ENCODE results near the gene SHKBP1.
"Not testable (repeated sequence)": the region's sequence is repeated elsewhere in the genome, so short reads cannot be mapped to it uniquely, and the experiment has no call there.

SHKBP1 gene

GRCh38 chr19:40576585-40577451, at the start of gene SHKBP1:
SHKBP1 (plus strand) TSS chr19:40576873; CDS start chr19:40576900, 27 bp downstream.
- DNase-seq: peak; percentile 85 to 92

- DNase-seq: no peak
These were observed 48.6 kb upstream of the SHKBP1 start for GRCh38 chr19:40528078-40528477.

DNA sequence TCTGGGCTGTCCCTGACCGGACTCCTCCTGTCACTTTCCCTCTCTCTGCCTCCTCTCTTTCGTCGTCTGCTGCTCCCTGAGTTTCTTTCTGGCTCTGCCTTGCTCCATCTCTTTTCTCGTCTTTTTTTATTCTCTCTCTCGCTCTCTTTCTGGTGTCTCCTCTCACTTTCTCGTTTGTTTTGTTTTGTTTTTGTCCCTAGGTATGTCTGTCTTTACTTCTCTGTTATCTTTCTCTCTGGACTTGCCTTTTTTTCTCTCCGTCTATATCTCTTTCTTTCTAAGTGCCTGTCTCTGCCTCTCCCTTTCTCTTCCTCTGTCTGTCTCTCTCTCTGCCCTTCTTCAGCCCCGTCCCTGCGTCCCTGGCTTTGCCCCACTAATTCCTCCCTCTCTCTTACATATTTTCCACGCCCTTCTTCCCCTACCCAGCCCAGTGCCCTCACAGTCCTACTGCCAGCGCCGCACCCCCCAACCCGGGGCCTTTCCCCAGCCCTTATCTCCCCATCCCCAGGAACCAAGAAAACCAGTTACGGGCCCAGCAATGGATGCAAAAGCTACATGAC, 48.1 kb upstream of the SHKBP1 start:
- DNase-seq: no peak

DNA sequence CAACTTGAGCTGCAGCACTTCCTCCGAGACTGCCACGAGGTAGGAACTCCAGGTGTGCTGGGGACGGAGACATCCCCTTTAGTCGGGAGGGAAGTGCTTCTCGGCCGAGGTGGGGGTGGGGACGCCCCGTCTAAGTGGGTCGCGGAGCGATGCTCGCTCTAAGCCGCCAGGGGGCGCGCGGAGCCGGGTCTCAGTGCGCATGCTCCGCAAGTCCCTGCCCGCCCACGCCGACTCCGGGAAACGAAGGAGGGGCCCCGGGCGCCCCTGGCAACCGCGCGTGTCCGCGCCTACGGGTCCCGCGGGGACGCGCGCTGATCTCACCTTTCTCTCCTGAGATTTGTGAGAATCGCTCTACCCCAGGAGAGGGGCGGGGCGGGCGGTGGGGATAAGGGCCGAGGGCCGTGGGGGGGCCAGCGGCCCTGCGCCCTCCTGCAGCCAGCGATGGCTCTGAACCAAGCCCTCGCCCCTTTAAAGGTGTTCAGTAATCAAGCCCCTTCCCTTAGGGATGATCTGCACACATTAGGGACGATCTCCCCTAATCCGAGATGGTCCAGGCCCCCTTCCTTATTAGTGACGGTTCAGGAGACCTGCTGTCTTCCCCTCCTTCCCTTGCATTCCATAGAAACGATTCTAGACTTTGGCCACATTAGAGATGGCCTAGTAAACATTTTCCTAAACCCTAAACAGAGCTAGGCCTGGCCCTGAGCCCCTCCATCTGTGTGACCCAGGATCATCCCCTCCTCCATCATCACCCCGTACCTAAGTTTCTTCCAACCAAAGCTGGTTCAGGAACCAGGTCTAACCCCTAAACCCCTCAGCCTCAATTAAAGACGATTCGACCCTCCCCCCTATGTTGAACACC, 47.3 kb upstream of the SHKBP1 start:
- DNase-seq: peak; percentile 55 to 75

DNA sequence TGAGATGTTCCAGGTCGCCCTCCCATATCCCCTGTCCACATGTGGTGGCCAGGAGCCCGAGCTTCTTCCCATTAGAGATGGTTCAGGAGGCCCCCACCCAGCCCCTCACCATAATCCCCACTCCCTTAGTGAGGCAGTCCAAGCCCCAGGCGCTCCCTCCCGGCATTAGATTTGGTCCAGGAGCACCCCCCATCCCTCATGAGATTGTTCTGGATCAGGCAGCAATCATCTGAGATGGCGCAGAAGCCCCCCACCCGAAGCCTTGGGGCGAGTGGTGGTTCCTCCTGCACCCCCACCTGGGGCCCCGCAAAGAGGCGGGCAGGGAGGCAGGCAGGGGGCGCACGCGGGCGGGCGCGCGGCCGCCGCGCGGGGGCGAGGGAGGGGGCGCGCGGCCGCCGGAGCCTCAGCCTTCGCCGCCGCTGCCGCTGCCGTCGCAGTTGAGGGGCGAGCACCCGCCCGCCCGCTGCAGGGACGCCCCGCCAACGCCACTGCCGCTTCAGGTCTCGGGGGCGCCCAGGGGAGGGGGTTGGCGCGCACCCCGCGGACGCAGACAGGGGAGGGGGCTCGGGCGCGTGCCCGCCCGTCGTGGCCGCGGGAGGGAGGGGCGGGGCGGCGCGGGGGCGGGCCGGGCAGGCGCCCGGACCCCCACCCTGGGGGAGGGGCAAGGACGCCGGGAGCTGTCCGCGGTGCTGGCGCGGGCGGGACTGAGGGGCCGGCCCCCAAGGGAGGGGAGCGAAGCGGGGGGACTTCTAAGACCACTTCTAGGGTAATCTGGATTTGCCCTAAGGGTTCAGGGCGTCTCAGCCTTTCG, 46.4 kb upstream of the SHKBP1 start:
- no peak for DNase-seq

- no peak for DNase-seq
These were observed 43.2 kb upstream of the SHKBP1 start for GRCh38 chr19:40533508-40533907.

DNA sequence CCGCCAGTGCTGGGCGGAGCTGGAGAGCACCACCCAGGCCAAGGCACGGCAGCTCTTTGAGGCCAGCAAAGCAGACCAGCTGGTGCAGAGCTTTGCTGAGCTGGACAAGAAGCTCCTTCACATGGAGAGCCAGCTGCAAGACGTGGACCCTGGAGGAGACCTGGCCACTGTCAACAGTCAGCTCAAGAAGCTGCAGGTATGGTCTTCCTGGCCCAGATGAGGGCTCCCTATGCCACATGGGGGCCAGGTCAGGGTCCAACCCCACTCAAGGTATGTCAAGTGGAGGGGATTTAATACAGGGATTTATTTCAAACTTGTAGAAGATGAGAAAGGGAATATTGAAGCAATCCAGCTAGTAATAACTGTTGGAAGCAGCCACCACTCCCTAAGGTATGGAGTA, 42.5 kb upstream of the SHKBP1 start:
- DNase-seq: no peak

- DNase-seq: no peak
These were observed 37.6 kb upstream of the SHKBP1 start for GRCh38 chr19:40539070-40539469.

GRCh38 chr19:40542202-40542859, 34.3 kb upstream of the SHKBP1 start:
- DNase-seq: no peak

DNA sequence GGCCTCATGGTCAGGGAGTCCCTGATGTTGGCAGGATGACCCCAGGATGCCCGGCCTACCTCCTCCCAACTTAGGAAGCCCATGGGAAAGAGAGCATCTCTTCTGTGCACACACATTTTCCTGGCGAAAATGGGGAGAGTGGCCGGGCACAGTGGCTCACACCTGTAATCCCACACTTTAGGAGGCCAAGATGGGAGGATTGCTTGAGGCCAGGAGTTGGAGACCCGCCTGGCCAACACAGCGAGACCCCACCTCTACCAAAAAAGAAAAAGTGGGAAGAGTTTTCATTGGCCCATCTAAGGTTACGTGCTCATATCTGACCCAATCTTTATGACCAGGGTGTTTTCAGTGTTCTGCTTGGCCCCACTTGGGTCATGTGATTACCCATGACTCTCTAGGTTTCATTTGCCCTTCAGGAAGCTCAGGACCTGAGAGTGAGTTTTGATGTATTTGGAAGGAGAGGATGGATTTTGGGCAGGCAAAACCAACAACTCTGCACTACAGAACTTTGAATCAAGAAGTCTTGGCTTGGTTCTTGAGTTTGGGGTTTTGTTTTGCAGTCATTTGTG, 33.6 kb upstream of the SHKBP1 start:
- no peak for DNase-seq

GRCh38 chr19:40546153-40546841, 30.4 kb upstream of the SHKBP1 start:
- DNase-seq: not testable (repeated sequence)

DNA sequence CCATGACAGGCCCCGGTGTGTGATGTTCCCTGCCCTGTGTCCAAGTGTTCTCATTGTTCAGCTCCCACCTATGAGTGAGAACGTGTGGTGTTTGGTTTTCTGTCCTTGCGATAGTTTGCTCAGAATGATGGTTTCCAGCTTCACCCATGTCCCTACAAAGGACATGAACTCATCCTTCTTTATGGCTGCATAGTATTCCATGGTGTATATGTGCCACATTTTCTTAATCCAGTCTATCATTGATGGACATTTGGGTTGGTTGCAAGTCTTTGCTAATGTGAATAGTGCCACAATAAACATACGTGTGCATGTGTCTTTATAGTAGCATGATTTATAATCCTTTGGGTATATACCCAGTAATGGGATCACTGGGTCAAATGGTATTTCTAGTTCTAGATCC, 29.5 kb upstream of the SHKBP1 start:
- not testable (repeated sequence) for DNase-seq

GRCh38 chr19:40547836-40548235, 28.8 kb upstream of the SHKBP1 start:
- no peak for DNase-seq

DNA sequence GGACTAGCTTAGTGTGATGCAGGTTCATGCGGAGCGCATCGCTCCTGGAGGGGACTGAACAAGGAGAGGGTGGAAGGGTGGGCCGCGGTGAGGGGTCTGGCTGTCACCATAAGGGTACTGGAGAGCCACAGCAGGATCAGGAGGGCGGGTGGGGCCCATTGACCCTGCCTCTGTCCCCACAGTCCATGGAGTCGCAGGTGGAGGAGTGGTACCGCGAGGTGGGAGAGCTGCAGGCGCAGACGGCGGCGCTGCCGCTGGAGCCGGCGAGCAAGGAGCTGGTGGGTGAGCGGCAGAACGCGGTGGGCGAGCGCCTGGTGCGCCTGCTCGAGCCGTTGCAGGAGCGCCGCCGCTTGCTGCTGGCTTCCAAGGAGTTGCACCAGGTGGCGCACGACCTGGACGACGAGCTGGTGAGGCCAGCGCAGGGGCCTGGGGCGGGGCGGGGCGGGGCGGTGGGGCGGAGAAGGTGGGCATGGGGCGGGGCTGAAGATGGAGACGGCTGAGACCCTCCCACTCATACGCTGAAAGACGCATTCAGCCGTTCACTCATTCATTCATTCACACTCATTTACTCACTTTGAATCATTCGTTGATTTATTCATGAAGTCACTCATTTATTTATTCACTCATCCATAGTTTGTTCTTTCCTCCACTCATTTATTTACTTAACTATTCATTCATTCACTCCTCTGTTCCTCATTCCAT, 27.5 kb upstream of the SHKBP1 start:
- no peak for DNase-seq

- DNase-seq: no peak
These were observed 25.7 kb upstream of the SHKBP1 start for GRCh38 chr19:40550951-40551350.

DNA sequence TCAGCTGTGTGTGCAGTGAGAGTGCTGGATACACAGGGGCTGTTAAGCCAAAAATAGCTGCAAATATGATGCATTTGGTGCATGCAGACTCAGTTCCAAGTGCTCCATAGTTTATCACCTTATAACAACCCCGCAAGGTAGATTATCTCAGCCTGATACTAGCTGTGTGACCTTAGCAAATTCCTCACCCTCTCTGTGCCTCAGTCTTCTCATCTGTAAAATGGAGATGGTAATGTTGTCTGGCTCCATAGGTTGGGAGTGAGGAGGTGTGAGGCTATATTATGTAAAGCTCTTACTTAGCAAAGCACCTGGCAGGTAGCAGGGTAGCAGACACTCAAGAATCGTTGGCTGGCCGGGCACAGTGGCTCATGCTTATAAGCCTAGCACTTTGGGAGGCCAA, 23.8 kb upstream of the SHKBP1 start:
- no peak for DNase-seq

DNA sequence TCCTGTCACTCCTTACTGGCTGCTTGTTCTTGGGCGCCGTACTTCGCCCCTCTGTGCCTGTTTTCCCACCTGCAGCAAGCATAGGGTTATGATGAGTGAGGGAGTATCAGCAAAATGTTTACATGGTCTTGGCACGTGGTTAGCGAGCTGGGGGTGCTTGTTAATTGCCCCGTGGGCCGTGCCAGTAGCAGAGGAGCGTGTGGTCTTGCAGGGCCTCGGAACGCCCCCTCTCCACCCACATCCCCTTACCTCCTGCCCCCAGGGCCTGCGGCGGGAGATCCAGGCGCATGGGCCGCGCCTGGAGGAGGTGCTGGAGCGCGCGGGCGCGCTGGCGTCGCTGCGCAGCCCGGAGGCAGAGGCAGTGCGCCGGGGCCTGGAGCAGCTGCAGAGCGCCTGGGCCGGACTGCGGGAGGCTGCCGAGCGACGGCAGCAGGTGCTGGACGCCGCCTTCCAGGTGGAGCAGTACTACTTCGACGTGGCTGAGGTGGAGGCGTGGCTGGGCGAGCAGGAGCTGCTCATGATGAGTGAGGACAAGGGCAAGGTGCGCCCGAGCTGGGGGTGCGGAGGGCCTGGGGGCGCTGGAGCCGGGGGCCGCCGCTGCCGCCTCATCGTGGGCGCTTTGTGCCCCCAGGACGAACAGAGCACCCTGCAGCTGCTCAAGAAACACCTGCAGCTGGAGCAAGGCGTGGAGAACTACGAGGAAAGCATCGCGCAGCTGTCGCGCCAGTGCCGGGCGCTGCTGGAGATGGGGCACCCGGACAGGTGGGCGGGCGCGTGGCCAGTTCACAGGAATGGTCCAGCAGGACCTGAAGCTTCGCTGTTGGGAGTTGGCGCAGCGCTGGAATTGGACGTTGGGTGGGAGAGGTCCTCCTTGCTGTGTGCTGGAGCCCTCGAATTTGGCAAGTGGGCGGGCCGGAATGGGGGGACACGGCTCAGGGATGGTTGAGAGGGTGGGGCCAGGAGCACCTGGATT, 22.5 kb upstream of the SHKBP1 start:
- DNase-seq: no peak

GRCh38 chr19:40555978-40556689, 20.5 kb upstream of the SHKBP1 start:
- DNase-seq: no peak
